Islet precursor cell (in vitro differentiated cells): Measurements from ENCODE around the gene BCL2L1.
"Not testable (repeated sequence)": the region's sequence is repeated elsewhere in the genome, so short reads cannot be mapped to it uniquely, and the experiment has no call there.

Experiments used
- DNase-seq: peaks from one replicate; pipeline ENCODE4 v3.0.0-alpha.2; 2018

Gene BCL2L1

DNA sequence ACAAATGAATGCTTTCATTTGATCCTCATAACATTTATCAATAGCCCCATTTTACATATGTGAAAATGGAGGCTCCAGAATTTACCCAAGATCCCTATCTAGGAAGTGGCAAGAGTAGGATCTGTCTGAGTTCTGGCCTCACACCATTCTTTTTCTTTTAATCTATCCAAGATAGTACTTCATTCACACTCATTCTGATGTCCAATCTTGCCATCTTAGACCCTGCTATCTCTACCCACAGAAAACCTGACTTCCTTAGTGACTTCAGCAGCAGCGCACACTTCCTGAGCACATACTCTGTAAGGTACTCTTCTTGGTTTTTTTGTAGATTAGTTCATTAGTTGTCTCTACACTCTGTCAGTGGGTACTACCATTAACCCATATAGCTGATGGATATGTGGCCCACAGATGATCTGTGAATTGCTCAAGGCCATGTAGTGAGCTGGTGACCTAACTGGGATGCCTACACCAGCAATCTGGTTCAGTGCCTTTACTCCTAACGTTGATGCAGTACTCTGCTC lies 48.7 kb downstream of the BCL2L1 start:
- DNase-seq, result no peak

DNA sequence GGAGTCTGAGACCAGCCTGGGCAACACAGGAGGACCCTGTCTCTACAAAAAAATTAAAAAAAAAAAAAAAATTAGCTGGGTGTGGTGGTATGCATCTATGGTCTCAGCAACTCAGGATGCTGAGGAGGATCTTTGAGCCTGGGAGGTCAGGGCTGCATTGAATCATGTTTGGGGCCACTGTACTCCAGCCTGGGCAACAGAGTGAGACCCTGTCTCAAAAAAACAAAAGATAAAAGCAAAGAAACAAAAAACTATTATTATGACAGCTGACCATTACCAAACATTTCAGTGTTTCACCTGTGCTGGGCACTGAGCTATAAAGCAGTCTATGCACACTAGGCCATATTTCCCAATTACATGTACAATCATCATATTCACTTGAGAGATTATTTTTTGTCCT lies 49.2 kb downstream of the BCL2L1 start:
- no peak for DNase-seq

DNA sequence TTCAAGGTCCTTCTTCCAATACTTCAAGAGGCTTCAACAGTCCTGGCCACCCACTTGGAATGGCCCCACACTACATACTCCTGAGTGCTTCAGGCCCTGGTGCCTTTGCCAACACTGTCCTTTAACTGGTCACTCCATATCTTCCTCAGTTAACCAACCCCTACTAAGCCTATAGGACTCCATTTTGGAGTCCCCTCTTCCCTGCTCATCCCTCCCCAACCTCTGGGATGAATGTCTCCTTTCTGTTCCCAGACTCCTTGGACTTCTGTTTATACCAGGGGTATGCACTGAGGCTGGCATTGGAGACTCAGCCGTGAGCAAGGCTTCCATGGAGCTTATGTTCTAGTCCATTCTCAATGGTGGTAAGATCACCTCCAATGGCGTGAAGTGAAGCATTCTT lies 51.3 kb downstream of the BCL2L1 start:
- no peak for DNase-seq

DNA sequence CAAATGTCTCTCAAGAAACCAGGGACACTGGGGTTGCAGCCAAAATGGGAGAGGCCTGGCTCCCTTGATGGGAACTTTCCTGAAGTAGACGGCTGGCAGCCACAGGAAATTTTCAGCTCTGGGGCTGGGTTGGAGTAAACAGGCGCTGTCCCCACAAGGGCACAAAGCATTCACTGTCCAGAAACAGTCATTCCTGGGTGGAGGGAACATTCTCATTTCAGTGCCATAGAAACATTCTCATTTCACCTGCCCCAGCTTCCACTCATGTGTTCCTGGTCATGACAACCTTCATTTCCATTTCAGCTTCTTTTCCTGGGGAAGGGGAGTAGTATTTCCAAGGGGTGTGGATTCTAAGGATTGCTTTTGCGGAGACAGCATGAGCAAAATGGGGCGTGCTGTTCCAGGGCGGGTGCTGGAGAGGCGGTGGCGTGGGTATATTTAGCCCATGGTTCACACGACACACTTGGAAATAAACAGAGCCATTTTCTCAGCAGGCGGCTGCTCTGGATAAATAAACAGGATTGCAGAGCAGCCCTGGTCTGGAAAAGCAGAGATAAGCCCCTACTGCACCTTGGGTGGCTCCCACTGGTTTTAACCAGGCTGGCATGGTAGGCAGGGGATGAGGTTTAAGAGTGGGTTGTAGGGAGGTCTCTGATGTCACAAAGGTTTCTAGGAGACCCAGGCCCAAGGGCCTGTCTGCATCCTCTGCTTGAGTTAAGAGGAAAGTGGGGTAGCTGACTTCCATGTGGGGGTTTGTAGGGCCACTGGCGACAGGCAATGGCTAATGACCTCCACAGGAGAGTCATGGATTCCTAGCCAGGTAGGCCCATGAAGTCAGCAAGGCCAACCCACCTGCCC lies 52.1 kb downstream of the BCL2L1 start:
- no peak for DNase-seq

DNA sequence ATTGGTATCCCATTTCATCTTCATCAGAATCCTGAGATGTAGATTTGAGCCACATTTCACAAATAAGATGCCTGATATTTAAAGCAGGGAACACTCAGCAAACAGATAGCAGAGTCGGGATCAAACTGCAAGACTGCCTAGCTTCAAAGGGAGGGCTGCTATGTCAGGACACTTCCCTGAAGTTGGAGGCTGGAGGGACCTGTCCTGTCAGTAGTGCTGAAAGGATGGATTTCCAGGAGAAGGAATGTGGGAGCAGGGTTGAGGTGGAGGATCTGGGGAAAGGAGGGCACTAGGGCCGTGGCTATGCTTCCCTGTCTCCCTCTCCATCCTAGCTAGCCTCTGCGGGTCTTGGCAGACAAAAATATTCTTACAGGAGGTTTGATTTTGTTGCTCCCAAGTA lies 52.8 kb downstream of the BCL2L1 start:
- no peak for DNase-seq

DNA sequence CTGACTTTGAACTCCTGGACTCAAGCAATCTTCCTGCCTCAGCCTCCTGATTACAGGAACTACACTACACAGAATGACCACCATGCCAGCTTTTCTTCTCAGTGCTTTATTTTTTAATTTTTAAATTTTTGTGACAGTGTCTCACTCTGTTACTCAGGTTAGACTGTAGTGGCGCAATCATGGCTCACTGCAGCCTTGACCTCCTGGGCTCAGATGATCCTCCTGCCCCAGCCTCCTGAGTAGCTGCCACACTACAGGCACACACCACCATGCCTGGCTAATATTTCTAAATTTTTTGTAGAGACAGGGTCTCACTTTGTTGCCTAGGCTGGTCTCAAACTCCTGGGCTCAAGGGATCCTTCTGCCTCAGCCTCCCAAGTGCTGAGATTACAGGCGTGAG lies 53.7 kb downstream of the BCL2L1 start:
- DNase-seq, result not testable (repeated sequence)

DNA sequence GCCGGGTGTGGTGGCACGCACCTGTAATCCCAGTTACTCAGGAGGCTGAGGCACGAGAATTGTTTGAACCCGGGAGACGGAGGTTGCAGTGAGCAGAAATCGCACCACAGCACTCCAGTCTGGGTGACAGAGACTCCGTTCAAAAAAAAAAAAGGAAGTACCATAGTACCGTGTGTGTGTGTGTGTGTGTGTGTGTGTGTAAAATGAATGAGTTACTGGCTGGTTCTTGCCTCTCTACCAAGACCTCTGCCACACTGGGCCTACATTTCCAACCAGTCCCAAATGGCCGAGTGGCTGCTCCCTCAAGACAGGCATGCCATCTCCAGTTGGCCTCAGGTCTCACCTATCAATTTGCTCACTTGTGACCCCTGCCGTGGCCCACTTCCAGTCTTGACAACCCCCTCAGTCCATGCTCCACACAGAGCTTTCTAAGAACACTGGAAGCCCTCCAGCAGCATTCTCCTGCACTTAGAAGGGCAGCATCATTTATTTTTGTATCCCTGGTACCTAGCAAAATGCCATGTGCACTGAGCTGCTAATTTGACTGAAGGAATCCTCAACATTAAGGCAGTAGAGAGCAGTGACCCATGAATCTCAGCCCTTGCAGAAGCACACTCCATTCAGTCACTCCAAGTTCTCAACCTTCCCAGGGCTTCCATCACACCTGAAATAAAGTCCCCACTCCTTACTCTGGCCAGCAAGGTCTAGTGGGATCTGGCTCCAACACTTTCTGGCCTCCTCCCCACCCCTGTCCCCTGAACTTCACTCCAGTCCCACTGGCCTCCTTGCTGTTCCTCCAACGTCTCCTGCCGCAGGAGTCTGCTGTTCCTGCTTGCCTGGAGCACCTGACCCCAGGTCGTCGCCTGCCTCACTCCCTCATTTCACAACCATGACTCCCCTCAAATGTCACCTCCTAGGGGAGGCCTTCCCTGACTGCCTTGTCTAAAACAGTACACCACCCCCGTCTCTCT lies 55.1 kb downstream of the BCL2L1 start:
- no peak for DNase-seq

DNA sequence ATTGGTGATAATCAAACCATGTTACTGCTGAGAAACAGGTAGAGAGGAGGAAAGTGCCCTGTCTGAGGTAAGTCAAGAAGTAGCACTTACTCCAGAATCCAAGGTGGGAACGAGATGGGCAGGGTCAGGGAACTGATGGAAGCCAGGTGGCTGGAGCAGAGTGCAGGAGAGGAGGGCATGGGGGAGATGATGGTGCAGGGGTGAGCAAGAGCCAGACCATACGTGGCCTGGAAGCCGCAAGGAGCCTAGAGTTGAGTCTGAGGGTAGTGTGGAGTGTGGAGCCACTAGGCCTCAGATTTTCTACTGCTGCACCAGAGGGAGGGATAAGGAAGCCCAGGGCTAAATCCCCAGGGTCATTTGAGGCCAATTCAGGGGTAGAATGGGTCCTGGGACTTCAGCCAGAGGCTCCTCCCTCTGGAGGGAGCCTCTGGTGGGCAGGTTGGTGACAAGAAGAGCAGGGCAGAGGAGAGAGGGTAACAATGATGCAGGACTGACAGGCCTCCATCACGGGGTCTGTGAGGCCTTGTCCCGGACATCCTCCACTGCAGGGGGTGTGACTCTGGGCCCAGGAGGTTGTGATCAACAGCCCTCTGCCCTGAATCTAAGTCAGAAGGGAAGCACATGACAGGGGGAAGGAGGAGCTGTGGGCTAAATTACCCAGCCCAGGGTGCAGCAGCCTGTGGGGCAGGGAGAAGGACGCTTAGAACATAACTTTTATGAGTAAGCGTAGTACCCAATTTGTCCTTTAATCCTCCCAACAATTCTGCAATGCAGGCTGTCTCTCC lies 56.2 kb downstream of the BCL2L1 start:
- DNase-seq, result no peak

DNA sequence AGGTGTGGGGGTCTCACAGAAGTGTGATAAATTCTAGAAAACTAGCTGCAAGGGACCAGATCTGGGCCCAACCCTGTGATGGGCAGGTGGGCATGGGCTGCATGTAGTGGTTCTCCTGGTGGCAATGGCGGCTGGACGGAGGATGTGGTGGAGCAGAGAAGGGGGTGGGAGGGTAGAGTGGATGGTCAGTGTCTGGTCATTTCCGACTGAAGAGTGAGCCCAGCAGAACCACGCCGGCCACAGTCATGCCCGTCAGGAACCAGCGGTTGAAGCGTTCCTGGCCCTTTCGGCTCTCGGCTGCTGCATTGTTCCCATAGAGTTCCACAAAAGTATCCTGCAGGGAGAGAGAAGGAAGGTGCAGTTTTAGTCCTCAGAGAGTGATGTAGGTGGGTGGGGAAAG lies 56.9 kb downstream of the BCL2L1 start:
- DNase-seq, result no peak

DNA sequence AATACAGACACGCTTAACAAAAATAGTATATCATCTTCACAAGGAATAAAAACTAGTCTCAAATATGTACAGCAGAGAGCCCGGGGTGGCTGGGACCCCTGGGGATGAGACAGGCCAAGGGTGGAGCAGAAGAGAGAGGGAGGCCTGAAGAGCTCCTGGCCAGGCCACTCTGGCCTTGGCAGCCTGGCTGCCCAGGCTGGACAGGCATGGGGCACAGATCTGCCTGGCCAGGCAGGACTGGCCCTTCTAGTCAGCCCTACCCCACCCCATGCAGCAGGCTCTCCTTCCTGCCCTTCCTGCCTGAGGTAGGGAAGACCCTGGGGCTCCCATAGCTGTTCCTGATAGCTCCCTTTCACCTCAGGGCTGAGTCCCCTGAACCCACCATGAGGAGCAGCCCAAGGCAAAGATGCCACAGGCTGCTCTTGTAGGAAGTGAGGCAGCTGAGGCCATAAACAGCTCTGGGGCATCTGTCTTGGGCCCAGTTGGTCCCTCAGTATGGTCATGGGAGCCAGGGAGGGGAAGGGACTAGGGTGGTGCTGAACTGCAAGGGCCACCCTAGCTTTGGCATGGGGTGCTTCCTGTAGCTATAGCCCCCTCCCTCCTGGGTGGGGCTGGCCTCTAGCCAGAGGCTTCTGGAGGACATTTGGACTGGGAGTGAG lies 57.8 kb downstream of the BCL2L1 start:
- no peak for DNase-seq

DNA sequence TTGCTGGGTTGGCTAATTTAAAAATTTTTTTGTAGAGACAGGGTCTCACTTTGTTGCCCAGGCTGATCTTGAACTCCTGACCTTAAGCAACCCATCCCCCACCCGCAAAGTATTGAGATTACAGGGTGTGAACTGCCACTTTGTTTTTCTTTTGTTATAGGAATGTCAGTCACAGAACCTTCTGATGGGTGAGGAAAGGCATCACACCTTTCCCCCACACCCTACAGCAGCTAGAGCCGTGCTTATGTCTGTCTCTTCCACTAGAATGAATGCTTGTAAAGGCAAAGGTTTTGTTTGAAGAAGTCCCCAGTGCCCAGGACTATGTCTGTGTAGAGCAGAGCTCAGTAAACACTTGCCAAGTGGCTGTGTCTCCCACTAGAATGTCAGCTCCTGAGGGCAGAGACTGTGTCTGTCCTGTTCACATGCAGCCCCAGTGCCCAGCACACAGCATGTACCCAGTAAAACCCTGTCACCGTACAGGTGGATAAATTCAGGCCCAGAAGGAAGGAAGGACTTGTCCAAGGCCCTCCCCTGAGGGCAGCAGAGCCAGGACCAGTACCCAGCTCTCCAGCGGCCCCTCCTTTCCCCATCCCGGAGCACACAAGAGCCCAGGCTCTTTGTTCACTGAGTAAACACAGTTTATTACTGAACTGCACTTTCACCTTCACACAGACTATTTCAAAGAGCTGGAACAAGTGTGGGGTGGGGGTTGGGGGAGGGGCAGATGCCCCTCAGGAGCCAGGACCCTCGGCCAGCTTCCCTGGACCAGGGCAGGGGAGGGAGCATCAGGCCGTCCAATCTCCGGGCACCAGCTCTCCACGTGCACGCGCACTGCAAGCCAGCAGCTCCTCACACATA lies 58.6 kb downstream of the BCL2L1 start:
- no peak for DNase-seq

DNA sequence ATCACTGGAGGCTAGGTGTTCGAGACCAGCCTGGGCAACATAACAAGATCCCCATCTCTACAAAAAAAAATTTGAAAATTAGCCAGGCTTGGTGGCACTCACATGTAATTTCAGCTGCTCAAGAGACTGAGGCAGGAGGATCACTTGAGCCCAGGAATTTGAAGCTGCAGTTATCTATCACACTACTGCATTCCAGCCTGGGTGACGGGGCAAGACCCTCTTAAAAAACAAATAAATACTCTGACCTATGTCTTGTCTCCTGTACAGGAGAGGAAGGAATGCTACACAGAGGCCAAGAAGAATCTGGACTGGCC lies 59.2 kb downstream of the BCL2L1 start:
- no peak for DNase-seq

DNA sequence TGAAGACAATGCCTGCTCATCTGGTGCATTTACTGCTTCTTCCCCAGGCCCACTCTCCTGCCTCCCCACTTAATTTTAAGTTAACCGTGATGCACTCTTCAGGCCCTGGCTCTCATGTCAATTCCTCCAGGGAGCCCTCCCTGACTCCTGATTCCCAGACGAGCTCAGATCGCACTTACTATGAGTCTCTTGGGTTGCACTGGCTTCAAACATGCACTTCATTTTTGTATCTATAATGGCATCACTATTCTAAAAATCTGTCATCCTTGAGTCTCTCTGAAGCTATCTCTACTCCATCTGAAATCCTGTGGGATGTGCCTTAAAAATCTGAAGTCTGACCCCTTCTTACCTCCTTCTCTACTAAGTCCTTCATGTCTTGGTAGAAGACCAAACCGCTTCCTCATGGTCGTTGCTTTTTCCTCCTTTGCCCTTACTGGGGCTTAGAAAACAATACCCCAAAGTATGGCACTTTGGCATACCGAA lies 60.3 kb downstream of the BCL2L1 start:
- no peak for DNase-seq

DNA sequence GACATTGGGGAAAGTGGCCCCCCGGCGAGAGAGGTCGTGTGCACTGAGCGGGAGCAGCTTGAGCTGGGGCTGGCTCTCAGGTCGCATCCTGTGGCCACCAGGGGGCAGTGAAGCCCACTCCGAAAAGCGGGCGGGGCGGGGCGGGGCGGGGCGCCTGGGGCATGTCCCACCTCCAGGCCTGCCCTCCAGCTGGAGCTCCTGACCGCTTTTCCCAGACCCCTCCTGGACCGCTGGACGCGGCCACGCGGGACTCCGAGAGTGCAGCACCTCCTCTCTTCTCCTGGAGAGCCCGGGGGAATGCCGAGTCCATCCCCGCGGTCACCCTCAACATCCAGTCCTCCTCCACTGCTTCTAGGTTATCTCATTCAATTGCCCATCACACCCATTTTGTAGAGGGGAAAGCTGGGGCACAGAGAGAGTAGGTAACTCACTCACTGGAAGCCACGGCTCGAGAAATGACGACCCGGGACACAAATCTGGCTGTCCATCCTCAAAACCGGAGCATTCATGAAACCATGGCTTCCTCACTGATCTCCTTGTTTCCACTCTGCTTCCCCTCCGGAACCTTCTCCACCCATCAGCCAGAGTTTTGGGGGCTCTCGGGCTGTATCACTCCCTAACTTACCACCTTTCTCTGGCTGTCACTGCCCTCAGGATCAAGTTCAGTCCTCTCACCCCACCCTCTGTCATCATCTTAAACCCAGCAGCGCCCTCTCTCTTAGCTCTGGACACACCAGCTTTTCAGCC lies 60.9 kb downstream of the BCL2L1 start:
- DNase-seq, result peak; percentile 91

DNA sequence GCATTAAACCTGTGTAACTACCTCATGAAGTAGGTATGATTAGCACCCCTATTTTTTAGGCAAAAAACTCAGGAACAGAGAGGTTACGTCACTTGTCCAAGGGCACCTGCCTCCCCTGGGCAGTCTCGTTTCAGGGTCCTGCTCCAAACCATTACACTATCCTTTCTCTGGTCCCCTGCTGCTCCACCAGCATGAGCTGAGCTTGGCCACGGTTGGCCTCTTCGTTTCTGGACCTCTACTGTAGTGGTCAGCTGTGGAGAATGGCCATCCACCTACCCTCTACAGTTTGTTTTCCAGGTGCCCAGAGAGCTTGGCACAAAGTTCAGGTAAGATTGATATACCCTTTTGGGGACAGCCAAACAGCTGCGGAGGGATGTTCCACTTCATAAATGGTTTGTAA lies 68.1 kb downstream of the BCL2L1 start:
- DNase-seq, result no peak

DNA sequence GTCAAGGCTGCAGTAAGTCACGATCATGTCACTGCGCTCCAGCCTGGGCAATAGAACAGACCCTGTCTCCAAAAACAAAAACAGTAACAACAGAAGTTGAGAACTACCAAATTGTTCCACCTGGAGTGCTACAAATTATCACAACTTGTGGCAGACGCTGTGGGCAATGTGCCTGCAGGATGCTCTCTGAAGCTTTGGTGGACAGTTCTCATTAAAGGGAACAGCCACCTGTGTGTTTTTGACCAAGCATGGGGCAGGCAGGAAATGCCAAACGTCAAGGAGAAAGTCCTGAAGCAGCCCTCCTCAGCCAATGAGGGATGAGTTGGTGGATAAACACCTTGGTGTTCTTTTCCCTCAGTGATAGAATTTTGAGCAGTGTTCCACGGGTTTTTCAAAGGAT lies 69.1 kb downstream of the BCL2L1 start:
- no peak for DNase-seq

DNA sequence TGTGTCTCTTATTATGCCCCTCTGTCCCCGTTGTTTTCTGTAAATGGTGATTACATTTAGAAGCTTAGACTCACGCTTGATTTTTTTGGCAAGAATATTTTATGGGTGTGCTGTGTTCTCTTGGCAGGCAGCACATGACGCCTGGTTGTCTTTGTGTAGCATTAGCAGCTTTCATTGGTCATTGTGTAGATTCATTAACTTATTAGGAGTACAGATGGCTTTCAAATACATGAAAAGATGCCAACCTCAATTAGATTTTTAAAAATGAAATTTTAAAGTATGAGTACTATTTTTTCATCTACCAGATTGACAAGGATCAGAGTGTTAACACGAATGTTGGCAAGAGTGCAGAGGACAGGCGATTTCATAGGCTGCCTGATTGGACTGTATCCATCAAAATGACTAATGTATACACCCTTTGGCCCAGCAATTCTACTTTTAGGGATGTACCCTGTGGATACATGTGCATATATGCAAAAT lies 69.7 kb downstream of the BCL2L1 start:
- DNase-seq, result no peak

DNA sequence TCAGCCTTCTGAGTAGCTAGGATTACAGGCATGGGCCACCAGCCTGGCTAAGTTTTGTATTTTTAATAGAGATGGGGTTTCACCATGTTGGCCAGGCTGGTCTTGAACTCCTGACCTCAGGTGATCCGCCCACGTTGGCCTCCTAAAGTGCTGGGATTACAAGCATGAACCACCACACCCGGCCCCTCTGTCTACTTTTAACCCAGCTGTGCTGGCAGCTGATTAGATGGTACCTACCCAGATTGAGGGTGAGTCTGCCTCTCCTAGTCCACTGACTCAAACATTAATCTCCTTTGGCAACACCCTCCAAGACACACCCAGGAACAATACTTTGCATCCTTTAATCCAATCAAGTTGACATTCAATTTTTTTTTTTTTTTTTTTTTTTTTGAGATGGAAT lies 74.6 kb downstream of the BCL2L1 start:
- DNase-seq, result not testable (repeated sequence)

DNA sequence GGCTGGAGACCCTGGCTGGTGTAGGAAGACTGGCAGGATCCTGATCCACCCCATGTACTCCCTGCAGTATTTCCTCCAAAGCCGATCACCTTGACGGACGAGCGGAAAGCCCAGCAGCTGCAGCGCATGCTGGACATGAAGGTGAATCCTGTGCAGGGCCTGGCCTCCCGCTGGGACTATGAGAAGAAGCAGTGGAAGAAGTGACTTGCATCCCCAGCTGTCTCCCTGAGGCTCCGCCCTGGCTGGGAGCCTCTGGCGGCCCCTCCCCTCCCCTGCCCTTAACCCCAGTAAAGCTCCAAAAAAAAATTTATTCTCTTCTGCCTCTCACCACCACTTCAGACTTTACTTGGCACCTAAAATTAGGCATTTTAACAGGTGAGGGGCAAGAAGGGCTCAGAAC lies 78.0 kb downstream of the BCL2L1 start:
- no peak for DNase-seq

DNA sequence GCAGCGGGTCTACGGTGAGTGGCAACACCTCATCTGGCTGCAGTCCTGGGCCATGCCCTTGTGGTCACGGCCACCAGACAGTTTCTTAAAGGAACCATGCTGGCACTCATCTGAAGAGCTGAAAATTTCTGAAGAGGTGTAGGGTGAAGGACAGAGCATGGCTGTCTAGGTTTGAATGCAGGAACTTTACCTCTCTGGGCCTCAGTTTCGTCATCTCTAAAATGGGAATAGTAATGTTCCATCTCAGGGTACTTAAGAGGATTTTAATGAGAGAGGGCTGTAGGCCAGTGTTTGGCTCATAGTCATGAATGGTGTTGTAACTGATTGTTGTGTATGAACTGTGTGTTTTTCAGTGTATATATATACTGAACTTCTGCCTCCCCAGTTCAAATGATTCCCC lies 79.1 kb downstream of the BCL2L1 start:
- DNase-seq, result no peak
